Left lobe of liver (tissue), 2 donors: Measurements from ENCODE around the gene SGK2. TPM values are rescaled to one million over a fixed set of nuclear protein-coding genes. Genes with fewer than 3 reads are reported as not detected.

Experiments used
- ATAC-seq: fragments of 200-7000 bp; cut with Tn5 transposase; one replicate; pipeline ENCODE4 v1.9.1; 2020; ENCODE audit warnings: mild to moderate bottlenecking, moderate library complexity
- DNase-seq: peaks from one replicate; pipeline ENCODE4 v3.0.0-alpha.2; 2020; ENCODE audit warnings: low spot score
- total RNA-seq: library from RNA; stranded (reverse); gene quantifications from one replicate; pipeline ENCODE4 v1.2.1, GENCODE V29; 2021
- donor health status: DM: no; HTN: no; CAD: no; lungs with moderate emphysema.
- donor health status: DM: no; HTN: yes; CAD: no.

The SGK2 gene
- 81.1 TPM for total RNA-seq

DNA sequence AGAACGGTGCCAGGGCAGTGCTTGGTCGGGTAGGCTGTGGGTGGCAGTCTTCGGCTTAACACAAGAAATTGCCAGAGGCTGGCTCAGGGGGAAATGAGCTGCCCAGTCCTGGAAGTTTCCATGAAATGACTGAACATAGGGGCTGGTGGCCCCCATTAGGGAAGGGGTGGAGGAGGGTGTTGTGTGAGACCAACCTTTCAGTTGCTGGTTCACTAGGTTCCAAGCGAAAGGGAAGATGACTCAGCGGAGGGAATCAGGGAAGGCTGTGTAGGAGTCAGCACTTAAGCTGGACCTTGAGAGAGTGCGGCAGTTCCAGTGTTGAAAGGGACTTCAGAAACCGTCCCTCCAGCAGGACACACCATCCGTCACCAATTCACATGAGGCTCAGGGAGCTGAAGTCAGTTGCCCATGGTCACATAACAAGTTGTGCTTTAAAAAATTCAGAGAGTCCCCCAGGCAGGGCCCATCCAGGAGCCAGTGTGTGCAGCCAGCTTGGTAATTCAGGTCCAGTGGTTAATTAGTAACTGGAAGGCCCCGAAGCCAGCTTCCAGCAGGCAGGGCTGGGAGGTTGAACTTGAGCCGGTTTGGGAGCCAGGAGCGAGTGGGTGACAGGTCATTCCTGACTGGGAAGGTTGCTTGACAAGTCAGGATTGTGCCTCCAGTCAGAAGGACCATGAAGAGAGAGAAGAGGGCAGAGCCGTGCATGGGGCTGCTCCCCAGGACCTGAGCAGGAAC, at the start of gene SGK2:
Gene SGK2, plus strand, starts transcription at position 616 of the 735 bp plus-strand sequence. CDS start 7,469 bp downstream, outside the sequence.
- ATAC-seq (peak; percentile 75), DNase-seq (peak; percentile 95)

- DNase-seq (no peak), ATAC-seq (no peak)
Measured at GRCh38 chr20:43511879-43512278, 46.9 kb upstream of the SGK2 start.

GRCh38 chr20:43513372-43513930, 45.4 kb upstream of the SGK2 start:
- peak; percentile 6 for ATAC-seq
- no peak for DNase-seq

GRCh38 chr20:43513931-43514647, 44.7 kb upstream of the SGK2 start:
- peak; percentile 98 for DNase-seq
- peak; percentile 92 for ATAC-seq

DNA sequence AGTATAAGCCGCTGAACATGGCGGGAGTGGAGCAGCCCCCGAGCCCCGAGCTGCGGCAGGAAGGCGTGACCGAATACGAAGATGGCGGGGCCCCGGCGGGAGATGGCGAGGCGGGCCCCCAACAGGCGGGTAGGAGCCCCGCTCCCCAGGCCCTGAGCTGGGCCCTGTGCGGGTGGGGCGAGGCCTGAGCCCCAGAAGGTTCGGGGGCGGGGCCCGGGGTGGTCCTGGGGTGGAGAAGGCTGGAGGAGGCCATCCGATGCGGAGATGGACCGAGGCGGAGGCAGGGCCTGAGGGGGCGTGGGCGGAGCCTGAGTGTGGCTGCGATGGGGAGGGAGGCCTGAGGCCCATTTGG, 44.2 kb upstream of the SGK2 start:
- DNase-seq = peak; percentile 48
- no peak for ATAC-seq

GRCh38 chr20:43515628-43516027, 43.2 kb upstream of the SGK2 start:
- ATAC-seq = no peak
- DNase-seq = no peak

DNA sequence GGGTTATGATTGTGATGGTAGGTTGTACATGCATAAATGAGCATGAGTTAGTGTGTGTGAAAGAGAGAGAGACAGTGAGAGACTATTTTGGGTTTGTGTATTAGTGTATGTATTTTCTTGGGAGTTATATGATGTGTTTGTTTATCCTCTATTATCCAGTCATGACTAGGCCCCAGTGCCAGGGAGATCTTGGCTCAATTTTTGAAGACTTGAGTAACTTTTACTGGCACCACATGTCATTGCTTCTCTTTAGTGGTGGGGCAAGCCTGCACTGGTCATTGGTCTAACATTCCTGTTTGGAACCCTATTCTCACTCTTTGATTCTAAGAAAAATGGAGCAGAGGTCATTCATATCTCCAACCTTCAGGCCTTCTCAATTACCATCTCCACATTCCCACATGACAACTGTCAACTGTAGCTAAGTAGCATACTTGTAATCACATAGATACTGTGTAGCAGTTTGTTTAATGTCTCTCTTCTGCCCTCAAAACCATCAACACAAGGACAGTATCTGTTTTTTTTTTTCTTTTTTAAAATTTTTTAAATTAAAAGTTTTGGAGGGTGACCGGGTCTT, 42.5 kb upstream of the SGK2 start:
- no peak for ATAC-seq
- DNase-seq = no peak

DNA sequence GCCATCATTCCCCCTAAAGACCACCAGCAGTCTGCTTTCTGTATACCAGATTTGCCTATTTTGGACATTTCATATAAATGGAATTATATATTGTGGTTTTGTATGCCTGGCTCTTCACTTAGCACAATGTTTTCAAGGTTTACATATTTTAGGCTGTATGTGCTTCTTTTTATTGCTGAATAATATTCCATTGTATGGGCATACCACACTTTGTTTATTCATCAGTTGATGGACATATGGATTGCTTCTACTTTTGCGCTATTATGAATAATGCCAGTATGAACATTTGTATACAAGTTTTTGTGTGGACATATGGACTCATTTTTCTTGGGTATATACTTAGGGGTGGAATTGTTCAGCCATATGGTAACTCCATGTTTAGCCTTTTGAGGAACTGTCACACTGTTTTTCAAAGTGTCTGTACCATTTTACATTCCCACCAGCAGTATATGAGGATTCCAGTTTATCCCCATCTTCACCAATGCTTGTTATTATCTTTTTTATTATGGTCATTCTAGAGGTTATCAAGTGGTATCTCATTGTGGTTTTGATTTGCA, 38.7 kb upstream of the SGK2 start:
- no peak for ATAC-seq
- no peak for DNase-seq

DNA sequence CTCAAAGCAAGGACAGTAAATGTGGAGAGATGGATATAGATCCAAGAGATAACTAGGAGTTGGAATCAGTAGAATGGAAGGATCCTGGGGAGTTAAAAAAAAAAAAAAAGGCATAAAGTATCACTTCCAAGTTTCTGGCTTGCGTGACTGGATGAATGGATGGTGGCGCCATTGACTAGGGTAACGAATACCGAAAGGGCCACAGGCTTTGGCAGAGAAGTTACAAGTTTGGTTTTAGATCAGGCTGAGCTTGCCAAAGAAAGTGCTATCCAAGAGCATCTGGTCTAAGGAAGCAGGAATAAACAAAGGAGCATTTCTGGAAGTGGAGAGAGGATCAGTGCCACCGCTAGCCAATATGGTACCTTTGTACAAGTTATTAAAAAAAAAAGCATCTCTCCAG, 33.8 kb upstream of the SGK2 start:
- ATAC-seq = no peak

GRCh38 chr20:43528258-43528875, 30.5 kb upstream of the SGK2 start:
- ATAC-seq = no peak
- no peak for DNase-seq

More for the DNA sequence above, 33.8 kb upstream of the SGK2 start:
- DNase-seq = no peak

- ATAC-seq = no peak
- no peak for DNase-seq
Measured at GRCh38 chr20:43529051-43529450, 29.8 kb upstream of the SGK2 start.

DNA sequence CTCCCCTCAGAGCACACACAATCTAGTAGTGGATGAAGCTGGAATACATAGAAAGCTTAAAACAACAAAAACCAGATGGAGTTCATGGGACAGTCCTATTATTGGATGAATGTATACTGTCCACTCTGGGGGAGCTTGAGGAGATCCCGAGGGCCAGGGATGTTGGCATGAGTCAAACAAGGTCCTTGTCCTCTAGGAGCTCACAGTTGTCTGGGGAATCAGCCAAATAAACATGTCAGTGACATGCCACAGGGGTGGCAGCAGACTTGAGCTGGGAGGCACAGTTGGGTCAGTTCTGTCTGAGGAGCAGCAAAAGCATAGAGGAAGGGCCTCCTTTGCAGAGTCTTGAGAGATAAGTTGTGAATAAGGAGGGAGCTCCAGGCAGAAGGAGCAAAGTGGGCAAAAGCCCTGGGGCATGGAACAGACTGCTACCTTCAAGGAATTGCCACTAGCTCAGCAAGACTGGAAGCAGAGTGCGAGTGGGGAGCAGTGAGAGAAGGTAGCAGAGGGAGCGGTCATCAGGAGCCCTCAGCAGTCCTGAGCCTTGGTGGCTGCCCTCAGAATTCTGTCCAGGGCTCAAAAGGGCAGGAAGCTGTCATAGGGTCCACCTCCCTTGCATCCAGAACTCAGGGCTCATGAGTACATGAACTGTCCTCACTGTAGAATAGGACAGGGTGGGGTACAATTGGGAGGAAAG, 29.2 kb upstream of the SGK2 start:
- DNase-seq = no peak
- ATAC-seq = no peak

DNA sequence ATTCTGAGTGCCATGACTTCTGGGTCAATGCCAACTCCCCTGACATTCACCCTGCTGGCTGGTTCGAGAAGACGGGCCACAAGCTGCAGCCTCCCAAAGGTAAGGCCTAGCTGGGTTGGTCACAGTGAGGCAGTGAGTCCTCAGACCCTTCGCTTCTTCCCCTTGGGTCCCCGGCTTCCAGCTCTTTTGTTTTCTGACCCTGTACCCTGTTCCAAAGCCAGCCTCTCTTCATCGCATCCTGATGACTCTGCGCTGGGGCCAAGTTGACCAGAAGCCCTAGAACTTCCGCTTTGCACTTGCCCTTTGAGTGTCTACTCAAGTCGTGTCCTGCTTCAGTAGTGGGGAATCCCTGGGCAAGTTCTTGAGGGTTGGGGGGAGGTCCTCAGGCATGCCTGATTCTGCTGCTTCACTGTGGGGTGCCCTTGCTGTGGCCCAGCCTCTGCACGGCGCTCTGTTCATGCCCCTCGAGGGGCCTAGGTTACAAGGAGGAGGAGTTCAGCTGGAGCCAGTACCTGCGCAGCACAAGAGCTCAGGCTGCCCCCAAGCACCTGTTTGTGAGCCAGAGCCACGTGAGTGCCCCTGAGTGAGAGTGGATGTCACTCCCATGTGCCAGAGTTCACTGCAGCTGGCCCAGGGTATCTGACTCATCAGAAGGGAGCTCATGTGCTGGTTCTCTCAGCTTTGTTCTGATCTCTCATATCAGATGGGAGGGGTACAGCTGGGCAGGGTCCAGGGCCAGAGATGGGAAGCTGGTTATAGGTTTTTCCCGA, 28.3 kb upstream of the SGK2 start:
- ATAC-seq (no peak), DNase-seq (no peak)

DNA sequence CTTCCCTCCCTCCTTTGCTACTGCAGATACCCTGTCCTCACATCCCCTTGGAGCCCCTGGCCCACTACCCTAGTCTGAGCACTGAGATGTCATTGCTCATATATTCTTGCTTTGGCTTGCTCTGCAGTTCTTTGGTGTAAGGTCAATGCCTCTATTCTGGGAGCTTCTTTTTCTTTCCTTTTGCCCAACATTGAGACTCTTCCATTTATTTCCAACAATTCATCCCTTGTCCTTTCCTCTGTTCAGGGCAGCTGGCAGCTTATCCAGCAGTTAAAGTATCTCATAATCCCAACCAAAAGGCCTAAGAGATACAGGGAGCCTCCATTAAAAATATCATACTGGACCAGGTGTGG, 27.8 kb upstream of the SGK2 start:
- no peak for ATAC-seq
- no peak for DNase-seq

- ATAC-seq (no peak), DNase-seq (no peak)
Measured at GRCh38 chr20:43532416-43533055, 26.3 kb upstream of the SGK2 start.

DNA sequence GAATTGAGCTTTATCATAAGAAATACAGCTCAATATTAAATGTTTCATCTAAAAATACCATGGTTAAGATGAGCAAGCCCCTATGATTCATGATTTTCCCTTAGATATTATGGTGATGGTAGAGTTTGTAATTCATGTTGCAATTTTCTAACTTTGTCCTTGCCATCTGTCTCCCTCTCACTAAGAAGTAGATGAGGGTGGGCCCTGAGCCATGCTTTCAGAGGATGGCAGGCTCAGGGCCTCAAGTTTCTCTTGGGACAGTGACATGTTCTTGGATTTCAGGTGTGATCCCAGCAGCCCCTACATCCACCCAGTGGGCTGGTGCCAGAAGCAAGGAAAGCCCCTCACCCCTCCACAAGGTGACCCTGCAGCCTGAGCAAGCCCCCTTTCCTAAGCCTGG, 25.8 kb upstream of the SGK2 start:
- ATAC-seq (no peak), DNase-seq (no peak)

GRCh38 chr20:43534016-43534415, 24.8 kb upstream of the SGK2 start:
- DNase-seq (no peak), ATAC-seq (no peak)

DNA sequence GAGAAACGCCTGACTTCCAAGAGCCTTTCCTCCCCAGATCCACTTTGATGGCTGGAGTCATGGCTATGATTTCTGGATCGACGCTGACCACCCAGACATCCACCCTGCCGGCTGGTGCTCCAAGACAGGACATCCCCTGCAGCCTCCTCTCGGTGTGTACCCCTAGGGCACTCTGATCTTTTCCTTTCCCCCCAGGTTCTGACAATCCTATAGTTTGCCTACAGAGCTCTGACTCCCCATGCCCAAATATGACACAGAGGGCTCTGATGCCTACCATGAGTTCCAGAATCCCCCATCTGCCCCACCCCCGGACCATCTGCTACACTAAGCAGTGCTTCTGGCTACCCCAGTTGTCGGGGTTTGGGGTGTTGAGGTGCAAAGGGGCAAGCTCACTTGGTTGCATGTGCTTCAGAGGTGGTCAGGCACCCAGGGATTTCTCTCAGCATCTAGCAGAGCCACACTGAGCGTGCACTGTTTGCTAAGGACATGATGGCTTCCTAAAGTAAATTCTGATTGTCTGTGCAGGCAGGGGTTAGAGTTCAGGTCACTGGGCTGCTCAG, 24.0 kb upstream of the SGK2 start:
- ATAC-seq (no peak), DNase-seq (no peak)

GRCh38 chr20:43535370-43536004, 23.3 kb upstream of the SGK2 start:
- DNase-seq (peak; percentile 19), ATAC-seq (no peak)
